NCI-H748 (cell line): ENCODE measurements around the gene SH3BP4.

Experiments used
- DNase-seq: peaks from one replicate; lab custom pipeline; 2025; ENCODE audit not compliant: unreplicated experiment; lab: John Stamatoyannopoulos, UW

SH3BP4 gene

DNA sequence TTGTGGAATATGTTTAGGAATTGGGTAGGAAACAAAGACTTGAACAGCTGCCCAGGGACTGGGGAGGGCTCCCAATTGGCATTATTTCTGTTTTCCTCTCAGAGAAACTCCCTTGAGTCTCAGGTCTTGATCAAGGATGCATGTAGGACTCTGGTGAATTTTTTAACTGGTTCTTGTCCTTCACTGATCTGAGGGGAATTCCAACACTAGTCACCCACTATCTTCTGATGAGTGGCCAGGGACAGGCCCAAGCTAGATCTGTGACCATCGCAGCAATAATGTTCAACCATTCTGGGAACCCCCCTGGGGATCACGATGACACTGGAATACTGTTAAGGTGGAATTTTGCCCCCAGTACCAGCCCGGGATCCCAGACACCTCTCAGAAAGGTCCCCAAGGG lies 132.0 kb downstream of the SH3BP4 start:
- DNase-seq: no peak

DNA sequence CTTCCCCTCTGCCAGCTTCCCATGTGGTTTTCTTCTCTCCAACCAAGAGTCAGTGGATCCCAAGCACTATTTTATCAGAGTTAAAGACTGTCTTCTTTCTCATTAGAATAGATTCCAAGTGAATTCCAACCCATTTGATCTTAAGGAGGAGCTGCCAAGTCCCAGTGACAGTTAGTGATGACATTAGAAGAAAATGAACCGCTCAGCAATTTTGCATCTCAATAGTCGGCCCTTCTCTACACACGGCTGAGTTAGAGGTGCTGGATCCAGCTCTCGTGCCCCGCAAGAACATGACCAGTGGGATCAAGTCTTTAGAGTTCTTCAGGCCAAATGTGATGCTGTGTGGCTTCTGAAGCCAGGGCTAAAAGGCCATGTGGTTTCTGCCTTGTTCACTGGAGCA lies 132.6 kb downstream of the SH3BP4 start:
- DNase-seq: no peak

DNA sequence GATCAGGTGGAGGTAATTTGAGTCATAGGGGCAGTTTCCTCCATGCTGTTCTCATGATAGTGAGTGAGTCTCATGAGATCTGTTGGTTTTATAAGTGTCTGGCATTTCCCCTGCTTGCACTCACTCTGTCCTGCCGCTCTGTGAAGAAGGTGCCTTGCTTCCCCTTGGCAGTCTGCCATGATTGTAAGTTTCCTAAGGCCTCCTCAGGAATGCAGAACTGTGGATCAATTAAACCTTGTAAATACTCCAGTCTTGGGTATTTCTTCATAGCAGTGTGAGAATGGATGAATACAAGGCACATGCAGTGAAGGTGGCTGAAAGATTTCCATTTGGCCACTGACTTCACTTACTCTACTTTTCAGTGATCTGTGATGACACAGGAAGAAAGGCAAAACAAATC lies 133.7 kb downstream of the SH3BP4 start:
- no peak for DNase-seq

DNA sequence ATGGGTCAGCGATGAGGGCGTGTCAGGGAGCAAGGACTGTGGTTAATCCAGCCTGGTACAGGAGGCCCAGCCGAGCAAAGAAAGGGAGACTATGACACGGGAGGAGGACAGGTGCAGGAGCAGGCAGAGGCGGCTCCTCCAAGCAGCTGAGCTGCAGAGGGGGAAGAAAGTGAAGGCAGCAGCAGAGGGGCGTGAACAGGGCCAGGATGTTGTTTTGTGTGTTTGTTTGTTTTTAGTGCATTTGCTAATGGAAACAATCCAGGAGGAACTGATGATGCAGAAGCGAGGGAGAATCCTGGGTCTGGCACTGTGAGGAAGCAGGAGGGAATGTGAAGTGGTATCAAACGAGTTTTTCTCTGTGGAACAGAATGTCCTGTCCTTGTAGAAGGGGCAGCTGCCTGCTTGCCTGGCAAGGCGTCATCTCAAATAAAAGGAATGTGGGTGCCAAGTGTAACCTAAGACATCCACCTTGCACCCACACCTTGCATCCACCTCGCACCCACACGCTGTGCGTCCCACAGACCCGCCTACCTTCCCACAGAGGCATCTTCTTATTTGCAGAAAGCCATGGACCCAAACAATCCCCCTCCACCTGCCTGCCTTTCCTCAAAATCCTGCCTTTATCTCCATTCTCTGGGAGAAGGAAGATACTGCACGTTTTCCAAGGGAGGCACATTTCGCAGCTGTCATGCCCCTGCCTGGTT lies 134.8 kb downstream of the SH3BP4 start:
- no peak for DNase-seq

DNA sequence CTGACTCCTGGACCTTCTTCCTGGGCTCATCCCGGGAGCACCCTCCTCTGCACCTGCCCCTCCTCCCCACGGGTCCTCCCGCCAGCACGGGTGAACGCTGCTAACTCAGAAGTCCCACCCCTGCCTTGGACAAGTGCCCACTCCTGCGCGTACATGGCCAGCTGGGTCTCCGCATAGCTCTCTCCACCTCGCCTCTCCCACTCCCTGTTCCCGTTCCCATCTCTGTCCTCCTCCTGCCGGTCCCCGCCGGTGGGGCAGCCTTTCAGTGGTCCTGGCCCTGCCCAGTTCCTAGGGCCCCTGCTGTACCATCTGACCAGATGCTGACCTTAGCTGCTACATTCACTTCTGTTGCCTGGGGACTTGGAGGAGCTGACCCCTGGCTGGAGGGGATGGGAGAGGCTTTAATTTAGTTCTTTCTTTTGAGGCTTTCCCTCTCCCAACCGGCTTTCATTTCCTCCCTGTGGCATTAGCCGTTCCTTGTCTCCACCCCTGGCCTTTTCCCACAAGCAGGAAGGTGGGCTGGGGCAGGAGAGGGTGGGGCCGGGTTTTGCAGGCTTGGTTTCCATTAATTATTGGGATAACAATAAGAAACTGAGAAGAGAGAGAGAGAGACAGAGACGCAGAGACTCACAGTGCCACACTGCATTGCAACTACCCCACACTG lies 136.1 kb downstream of the SH3BP4 start:
- peak; percentile 82 for DNase-seq

DNA sequence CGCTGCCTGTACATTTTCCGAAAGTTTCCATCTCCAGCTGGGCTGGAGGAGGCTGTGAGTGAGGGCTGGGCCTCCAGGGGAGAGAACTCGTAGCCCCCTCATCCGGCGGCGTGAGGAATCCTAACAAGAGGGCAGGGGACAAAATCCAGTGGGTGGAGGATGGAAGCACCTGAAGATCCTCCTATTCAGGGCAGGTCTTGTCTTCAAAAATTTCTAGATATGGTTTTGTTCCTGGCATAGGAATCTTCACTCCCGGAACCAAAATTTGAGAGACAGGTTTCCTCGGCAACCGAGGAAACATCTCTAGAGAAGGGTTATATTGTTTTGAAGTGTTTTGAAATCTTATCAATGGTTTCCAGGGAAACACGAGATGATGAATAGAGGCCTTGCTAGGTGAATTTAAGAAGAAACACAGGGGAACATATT lies 136.7 kb downstream of the SH3BP4 start:
- peak; percentile 89 for DNase-seq

DNA sequence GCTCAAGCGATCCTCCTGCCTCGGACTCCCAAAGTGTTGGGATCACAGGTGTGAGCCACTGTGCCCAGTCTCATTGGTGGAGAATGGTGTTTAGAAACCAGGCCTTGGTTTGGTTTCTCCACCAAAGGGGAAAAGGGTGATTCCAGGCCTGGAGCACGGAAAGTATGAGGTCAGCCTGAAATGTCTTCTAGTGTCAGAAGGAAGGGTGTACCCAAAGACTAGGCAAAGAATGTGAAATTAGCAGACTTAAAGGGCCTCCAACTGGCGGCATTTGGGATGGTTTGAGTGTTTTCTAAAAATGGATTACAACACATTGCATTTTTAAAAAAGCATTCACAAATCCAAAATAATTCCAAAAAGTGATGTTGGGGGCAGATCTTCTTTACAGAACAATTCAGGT lies 139.6 kb downstream of the SH3BP4 start:
- no peak for DNase-seq

DNA sequence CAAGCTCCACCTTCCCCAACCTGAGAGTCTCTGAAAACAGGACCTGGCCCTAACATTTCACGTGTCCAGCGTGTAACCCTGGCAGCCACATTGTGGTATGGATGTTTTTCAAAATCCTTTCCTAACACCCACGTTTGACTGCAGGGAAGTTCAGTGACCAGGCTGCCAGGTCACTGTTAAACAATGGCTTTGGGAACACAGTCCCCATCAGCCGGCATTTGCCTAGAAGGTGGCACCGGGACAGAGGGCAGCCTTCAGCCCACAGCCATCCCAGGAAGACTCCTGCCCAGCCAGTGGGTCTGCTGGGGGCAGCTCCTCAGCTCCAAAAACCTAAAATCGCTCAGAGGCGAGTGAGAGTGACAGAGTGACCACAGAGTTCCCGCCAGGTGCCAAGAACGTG lies 140.2 kb downstream of the SH3BP4 start:
- no peak for DNase-seq

DNA sequence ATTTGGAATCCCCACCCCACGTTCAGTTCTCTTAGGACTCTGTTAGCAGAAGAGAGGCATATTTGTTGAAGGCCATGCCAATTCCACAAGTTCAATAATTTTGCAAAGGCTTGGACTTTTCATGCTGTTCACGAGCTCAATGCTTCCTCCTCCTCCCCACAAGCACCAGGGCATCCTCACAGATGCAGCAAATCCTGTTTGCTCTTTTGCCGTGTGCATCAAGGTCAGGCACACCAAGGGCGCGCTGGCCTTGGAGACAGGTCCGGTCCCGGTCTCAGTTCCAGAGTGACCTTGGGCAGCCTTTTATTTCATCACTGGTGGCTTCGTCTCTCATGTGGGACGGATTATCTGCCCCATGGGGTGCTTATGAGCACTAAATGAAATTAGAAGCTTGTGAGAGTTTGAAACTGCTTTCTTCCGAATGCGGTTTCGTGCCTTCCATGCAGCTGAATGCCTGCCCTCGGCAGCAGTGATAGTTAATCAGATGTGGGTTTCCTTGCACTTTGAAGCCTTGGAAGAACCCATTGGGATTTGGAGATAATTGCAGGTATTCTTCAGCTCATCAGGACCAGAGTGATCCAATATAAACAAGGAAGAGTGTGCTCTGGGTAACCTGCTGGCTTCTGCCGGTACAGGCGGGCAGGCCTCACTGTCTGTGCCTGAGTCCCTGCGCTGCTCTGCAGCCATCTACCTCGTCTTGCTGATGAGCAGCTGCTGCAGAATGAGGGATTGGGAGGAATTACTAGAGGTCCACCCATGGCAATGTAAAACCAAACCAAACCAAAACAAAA lies 140.8 kb downstream of the SH3BP4 start:
- DNase-seq: no peak

DNA sequence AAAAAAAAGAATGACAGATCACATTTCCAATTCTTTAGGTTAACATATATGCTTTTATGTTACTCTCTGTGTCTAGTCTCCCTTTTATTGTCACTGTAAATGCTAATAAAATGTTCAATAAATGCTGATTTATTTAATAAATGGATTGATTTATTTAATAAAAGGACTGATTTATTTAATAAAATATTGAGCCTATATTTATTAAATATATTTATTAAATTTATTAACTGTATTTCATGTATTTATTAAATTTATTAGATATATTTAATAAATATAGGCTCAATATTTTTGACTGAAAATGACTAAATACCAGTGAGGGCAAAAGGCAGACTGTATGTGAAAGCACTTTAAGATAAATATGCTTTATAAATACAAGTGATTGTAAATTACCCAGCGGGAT lies 142.6 kb downstream of the SH3BP4 start:
- no peak for DNase-seq

DNA sequence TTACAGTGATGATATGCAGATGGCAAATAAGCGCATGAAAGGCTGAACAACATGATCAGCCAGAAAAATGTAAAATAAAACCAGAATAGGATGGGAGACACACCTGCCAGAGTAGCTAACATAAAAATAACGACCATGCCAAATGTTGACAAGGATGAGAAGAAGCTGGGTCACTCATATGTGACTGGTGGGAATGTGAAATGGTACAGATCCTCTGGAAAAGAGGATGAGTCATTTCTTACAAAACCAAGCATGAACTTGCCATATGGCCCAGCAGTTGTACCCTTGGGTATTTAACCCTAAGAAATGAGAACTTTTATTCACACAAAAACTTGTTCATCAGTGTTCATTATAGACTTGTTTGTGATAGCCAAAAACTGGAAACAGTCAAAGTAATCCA lies 143.8 kb downstream of the SH3BP4 start:
- no peak for DNase-seq

DNA sequence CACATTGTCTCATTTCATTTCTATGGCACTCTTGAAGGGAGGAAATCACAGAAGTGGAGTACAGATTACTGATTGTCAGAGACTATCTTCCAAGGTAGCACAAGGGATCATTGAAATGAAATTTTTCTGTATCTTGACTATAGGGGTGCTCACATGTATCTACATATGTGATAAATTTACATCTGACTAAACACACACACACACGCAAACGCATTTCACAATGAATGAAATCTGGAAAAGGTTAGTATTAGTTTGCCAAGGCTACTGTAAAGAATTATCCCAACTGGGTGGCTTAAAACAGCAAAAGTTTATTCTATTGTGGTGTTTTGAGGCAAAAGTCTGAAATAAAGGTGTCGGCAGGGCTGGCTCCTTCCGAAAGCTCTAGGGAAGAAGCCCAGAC lies 144.6 kb downstream of the SH3BP4 start:
- DNase-seq: no peak

DNA sequence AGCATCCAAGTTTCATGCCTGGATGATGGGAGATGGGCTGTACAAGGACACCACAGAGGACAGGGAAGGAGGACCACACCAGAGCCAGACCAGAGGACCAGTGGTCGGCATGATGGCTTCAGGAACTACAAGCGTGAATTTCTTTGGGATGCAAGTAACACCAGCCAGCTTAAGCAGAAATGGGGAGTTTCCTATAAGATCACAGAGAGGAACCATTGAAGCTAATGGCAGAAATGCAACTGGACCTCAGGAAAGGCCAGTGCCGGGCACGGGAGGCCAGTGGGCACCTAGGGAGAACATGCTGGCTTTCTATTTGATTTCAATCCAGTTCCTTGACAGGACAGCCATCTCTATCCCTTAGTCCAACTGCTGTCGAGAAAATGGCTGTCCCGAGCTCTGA lies 145.4 kb downstream of the SH3BP4 start:
- no peak for DNase-seq

DNA sequence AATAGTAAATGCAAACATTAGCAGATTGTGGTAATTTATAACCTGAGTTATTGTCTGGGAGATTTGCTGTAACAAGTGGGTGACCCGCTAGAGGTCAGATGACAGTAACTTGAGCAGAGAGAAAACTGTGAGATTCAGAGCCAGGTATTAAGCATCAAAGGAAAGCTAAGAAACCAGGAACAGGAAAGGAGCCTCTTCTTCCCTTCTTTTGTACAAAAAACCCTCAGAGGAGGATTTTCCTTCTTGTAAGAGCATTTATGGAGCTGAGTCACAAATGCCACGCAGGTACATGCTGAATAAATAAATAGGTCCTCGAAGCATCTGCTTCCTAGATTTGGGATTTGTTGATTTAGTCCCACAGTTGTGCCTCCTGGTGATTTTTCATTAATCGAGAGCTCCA lies 146.5 kb downstream of the SH3BP4 start:
- peak; percentile 76 for DNase-seq

DNA sequence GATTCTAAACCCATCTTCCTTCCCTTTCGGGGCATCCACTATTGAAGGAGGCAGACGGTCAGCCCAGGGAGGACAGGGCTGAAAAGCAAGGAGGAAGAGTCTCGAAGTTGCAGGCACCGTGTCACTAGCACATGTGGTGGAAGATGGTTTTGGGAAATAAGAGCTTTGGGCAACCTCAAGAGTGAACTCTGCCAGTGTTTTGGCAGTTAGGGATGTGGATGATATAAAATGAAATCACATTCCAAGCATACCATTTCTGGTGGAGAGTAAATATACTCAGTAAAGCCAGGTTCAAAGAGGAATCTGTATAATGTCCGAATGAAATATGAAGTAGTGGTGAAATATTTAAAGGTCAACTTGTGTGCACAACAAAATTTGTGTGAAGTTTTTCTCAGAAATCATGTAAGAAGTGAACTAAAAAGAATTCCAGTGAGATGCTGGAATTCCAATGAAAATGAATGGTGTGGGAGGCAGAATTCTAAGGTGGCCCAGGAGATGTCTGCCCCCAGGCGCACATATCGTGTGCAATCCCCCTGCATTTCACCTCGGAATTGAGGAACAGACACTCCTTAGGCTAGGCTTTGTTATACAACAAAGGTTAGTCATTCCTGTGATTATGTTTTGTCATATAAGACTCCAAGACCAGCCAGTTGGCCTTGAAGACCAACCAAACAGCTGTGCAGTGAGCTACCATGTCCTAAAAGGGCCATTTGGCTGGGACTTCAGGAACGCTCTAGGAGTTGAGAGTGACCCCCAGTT lies 147.1 kb downstream of the SH3BP4 start:
- DNase-seq: no peak

DNA sequence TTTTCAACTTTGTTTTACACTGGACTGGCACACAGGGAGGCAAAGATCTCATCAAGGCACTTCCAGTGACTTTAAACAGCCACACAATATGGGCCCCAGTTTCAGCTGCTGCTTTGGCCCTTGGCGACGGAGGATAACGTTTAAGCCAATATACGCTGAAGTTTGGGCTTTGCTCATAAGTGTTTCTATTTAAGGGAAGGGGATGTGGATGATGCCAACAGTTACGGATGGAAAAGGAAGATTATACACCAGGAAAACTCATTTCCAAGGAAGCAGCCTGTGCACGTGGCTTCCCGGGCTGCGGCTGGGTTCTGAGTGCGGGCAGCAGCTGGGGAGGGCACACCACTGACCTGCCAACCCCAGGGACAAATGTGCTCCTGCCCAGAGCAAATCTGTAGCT lies 151.1 kb downstream of the SH3BP4 start:
- no peak for DNase-seq
